Mucosa of descending colon (tissue), 3 donors: ENCODE data around the gene LMO7. TPM values are rescaled to one million over a fixed set of nuclear protein-coding genes. Genes with fewer than 3 reads are reported as not detected.

Source experiments
- ATAC-seq: fragments of 200-7000 bp; cut with Tn5 transposase; one replicate; pipeline ENCODE4 v1.9.1; 2020; ENCODE audit warnings: mild to moderate bottlenecking, moderate library complexity
- DNase-seq, 3 donors: peaks; one replicate each; pipeline ENCODE4 v3.0.0-alpha.2; 2020
- H3K36me3 ChIP-seq: fragments of 200-600 bp; one replicate; pipeline ENCODE4 v1.8.0; 2021; ENCODE audit warnings: low read depth, mild to moderate bottlenecking
- H3K4me1 ChIP-seq: fragments of 200-600 bp; one replicate; pipeline ENCODE4 v1.8.0; 2021; ENCODE audit warnings: low read depth, mild to moderate bottlenecking
- H3K4me3 ChIP-seq: fragments of 200-600 bp; one replicate; pipeline ENCODE4 v1.8.0; 2021; ENCODE audit warnings: mild to moderate bottlenecking
- H3K9me3 ChIP-seq: fragments of 200-600 bp; one replicate; pipeline ENCODE4 v1.8.0; 2021; ENCODE audit warnings: mild to moderate bottlenecking
- intact Hi-C, 2 donors: fragments of 100-400 bp; cut with DNase I in 1 of 2; cut with micrococcal nuclease in 1 of 2; formaldehyde crosslinking; loops; one replicate each; pipeline versions ENCODE4 v1.11.0 to v1.11.1; 2022; cut with DNase I, micrococcal nuclease
- total RNA-seq, 3 donors: library from RNA; stranded (reverse); fragmentation: NEBNext Ultra II Directional in 2 of 3; extraction: Animal tissue kit (Norgen Biotek cat#: 25700) in 2 of 3; gene quantifications; one replicate each; pipeline versions ENCODE4 v1.2.1 to v1.2.4, GENCODE V29; 2021 to 2023
- TF ChIP-seq, protein P1 (sequence below): fragments of 200-600 bp; IDR thresholded peaks from one replicate; pipeline ENCODE4 v1.8.0; 2022; ENCODE audit warnings: antibody characterized with exemption, mild to moderate bottlenecking
- donor health status: DM: no; HTN: no; CAD: no; lungs with moderate emphysema.
- donor health status: DM: no; HTN: no; CAD: no.
- donor health status: DM: no; HTN: yes; CAD: no.

Gene LMO7
- total RNA-seq, 3 donors from 2014 or later = 127 to 243 (median 212) TPM

DNA sequence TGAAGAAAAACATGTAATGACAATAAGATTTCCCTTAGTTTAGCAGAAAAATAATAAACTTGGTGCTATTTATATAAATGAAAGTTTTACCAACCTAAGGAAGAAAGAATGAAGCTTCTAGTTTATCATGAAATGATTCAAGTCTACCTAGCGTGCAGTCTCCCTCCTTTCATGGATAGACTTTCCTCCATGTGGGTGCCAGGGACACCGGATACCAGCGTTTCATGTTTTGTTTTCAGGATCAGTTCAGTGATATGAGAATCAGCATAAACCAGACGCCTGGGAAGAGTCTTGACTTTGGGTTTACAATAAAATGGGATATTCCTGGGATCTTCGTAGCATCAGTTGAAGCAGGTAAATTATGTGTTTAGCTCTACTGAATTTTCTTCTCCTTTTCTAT is 196.7 kb downstream of the LMO7 start:
- no peaks in the 10 kb centered on the region for H3K4me1 ChIP-seq
- no peaks in the 10 kb centered on the region for H3K36me3 ChIP-seq
- no peaks in the 10 kb centered on the region for H3K9me3 ChIP-seq
- TF ChIP-seq, protein P1, sequence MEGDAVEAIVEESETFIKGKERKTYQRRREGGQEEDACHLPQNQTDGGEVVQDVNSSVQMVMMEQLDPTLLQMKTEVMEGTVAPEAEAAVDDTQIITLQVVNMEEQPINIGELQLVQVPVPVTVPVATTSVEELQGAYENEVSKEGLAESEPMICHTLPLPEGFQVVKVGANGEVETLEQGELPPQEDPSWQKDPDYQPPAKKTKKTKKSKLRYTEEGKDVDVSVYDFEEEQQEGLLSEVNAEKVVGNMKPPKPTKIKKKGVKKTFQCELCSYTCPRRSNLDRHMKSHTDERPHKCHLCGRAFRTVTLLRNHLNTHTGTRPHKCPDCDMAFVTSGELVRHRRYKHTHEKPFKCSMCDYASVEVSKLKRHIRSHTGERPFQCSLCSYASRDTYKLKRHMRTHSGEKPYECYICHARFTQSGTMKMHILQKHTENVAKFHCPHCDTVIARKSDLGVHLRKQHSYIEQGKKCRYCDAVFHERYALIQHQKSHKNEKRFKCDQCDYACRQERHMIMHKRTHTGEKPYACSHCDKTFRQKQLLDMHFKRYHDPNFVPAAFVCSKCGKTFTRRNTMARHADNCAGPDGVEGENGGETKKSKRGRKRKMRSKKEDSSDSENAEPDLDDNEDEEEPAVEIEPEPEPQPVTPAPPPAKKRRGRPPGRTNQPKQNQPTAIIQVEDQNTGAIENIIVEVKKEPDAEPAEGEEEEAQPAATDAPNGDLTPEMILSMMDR = no peak
- intact Hi-C loops = no loop called here
- ATAC-seq (no peak), DNase-seq (no peak)
- no peak overlapping the region for H3K4me3 ChIP-seq

DNA sequence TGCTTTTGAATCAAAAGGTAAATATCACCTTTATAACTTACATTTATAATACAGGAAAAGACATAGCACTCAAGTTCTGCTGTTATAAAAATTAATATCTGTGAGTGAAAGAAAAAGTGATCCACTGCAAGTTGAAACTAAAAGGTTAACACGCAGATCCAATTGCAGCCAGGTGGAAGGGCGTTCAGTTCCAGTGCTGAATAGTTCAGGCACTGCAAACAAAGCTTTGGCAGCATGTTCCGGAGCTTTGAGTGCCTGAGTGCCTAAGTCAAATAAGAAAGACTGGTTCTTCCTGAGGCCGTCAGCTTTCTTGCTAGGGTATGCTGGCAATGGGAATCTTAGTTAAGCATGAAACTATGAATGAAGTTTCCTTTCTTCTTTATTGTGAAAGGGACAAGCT is 200.3 kb downstream of the LMO7 start:
- Histone ChIP-seq H3K4me1 (no peaks in the 10 kb centered on the region), H3K4me3 (no peak overlapping the region), H3K36me3 (no peaks in the 10 kb centered on the region), H3K9me3 (no peaks in the 10 kb centered on the region)
- DNase-seq (peak in 2 of 3 donors; percentile 32 to 52), ATAC-seq (peak; percentile 90)
- TF ChIP-seq, protein P1 = no peak
- intact Hi-C loops = no loop called here

DNA sequence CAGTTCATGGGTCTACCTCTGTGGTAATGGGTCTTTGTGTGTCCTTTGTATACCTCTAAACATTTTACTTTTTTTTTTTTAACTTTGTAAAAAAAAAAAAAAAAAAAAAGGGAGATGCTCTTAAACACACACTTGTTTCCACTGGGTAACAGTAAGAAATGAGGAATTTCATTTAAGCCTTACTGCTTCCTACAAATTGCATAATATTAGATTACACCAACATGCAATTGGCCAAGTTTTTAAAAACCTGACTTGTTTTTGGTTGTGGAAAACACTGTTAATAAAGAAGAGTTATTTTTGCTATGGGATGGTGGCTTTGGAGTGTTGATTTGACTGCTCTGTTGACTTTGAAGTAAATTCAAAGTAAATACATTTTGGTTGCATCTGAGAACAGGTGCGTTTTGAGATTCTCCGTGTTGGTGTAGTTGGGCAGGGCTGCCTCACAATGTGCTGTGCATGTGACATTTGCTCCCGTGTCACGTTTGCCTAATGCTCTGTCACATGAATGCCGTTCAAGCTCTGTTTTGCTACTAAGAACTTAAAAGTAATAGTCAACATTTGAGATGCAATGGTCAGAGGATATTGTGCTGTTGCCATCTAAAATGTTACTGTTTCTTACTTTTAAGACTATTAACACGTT is 202.4 kb downstream of the LMO7 start:
- ATAC-seq (no peak), DNase-seq (no peak)
- TF ChIP-seq, protein P1 = no peak
- intact Hi-C loops = no loop called here
- Histone ChIP-seq H3K4me3 (no peak overlapping the region), H3K36me3 (no peaks in the 10 kb centered on the region), H3K4me1 (no peaks in the 10 kb centered on the region), H3K9me3 (no peaks in the 10 kb centered on the region)

DNA sequence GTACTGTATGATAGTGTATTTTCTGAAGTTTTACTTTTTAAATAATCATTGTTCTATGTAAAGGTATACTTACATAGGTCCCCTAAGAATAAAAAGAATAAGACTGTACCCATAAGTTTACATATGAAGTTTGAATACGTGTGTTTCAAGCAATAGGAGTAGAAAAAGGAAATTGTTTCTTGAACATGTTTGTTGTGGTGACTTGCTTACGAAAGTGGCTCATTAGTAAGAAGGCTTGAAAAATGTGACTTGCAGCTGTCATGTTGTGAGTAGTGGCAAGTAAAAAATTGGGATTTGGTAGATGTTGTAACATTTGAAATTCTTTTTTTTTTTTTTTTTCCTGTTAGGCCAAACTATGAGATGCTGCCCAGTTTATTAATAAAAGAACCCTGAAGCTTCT is 203.3 kb downstream of the LMO7 start:
- DNase-seq = no peak
- Histone ChIP-seq H3K36me3 (no peaks in the 10 kb centered on the region), H3K4me1 (no peaks in the 10 kb centered on the region), H3K9me3 (no peaks in the 10 kb centered on the region), H3K4me3 (no peak overlapping the region)
- TF ChIP-seq, protein P1 = no peak
- intact Hi-C loops = no loop called here
- no peak for ATAC-seq

DNA sequence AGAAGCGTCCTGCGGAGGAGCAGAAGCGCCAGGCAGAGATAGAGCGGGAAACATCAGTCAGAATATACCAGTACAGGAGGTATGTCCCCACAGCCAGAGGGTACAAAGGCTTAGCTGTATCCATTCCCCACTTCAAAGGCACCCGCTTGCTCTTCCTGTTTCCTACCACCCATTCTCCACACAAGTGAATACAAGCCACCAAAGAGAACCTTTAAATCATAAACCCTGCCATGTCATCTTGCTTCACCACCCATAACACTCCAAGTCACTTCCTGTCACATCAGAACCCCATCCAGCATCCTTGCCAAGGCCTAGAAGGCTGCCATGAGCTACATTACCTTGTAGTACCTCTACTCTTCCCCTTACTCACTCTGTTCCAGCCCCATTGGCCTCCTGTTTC is 205.8 kb downstream of the LMO7 start:
- Histone ChIP-seq H3K9me3 (no peaks in the 10 kb centered on the region), H3K4me1 (no peaks in the 10 kb centered on the region), H3K4me3 (no peak overlapping the region), H3K36me3 (no peaks in the 10 kb centered on the region)
- ATAC-seq (no peak), DNase-seq (no peak)
- TF ChIP-seq, protein P1 = no peak
- intact Hi-C loops = no loop called here

DNA sequence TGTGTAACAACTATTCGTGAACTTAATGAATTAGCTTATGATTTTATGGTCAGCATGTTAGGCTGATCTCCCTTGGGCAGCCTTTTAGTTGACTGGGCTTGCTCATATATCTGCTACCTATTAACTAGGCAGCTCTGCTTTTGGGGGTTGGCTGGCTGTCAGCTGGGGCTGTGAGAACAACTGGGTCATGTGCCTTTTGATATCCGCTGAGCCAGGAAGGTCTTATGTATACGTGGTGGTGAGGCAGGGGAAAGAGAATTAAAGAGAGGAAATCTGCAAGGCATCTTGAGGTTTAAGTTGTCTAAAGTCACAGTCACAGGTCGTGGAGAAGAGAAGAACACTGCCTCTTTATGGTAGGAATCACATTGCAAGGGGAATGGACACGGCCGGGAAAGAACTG is 206.9 kb downstream of the LMO7 start:
- DNase-seq = no peak
- Histone ChIP-seq H3K9me3 (no peaks in the 10 kb centered on the region), H3K36me3 (no peaks in the 10 kb centered on the region), H3K4me3 (no peak overlapping the region), H3K4me1 (no peaks in the 10 kb centered on the region)
- TF ChIP-seq, protein P1 = no peak
- ATAC-seq = no peak
- intact Hi-C loops = no loop called here
